SK-N-SH treated with all-trans-retinoic acid at 6 μM for 48 hours (cell line): ENCODE results near the gene DPY19L3.

Experiments
- ATAC-seq: fragments of 200-7000 bp; cut with Tn5 transposase; 3 replicates; pipeline ENCODE4 v1.9.1; 2020; ENCODE audit warnings: mild to moderate bottlenecking, moderate library complexity
- ARNTL ChIP-seq: fragments of 450-650 bp; formaldehyde crosslinking; IDR thresholded peaks from 2 replicates; pipeline ENCODE4 v1.5.0; 2020; ENCODE audit warnings: low read depth, mild to moderate bottlenecking, moderate library complexity, borderline replicate concordance
- BACH2 ChIP-seq: fragments of 250-450 bp; sonication (Bioruptor Pico); IDR thresholded peaks from 2 replicates; pipeline ENCODE4 v1.9.0; 2021; ENCODE audit warnings: mild to moderate bottlenecking, borderline replicate concordance
- CREB5 ChIP-seq: fragments of 250-450 bp; sonication (Bioruptor Pico); IDR thresholded peaks from 2 replicates; pipeline ENCODE4 v1.5.1; 2020; ENCODE audit warnings: low read depth, mild to moderate bottlenecking, moderate library complexity
- CSDC2 ChIP-seq: fragments of 250-450 bp; sonication (Bioruptor Pico); IDR thresholded peaks from 2 replicates; pipeline ENCODE4 v1.5.0; 2020; ENCODE audit warnings: mild to moderate bottlenecking, moderate library complexity
- CSRNP3 ChIP-seq: fragments of 250-450 bp; sonication (Bioruptor Pico); IDR thresholded peaks from 2 replicates; pipeline ENCODE4 v1.5.1; 2021; ENCODE audit warnings: mild to moderate bottlenecking, moderate library complexity
- ESRRG ChIP-seq: fragments of 250-450 bp; sonication (Bioruptor Pico); IDR thresholded peaks from 2 replicates; pipeline ENCODE4 v1.6.1; 2021; ENCODE audit warnings: mild to moderate bottlenecking
- OSR1 ChIP-seq: fragments of 250-450 bp; sonication (Bioruptor Pico); IDR thresholded peaks from 2 replicates; pipeline ENCODE4 v1.8.0; 2022; ENCODE audit warnings: moderate library complexity, mild to moderate bottlenecking, inconsistent platforms
- PATZ1 ChIP-seq: fragments of 250-450 bp; sonication (Bioruptor Pico); IDR thresholded peaks from 2 replicates; pipeline ENCODE4 v1.8.0; 2020; ENCODE audit warnings: mild to moderate bottlenecking, moderate library complexity, borderline replicate concordance
- POU6F1 ChIP-seq: fragments of 250-450 bp; sonication (Bioruptor Pico); IDR thresholded peaks from 2 replicates; pipeline ENCODE4 v1.8.0; 2021; ENCODE audit warnings: low read depth, mild to moderate bottlenecking, moderate library complexity, borderline replicate concordance
- RARB ChIP-seq: fragments of 250-450 bp; sonication (Bioruptor Pico); IDR thresholded peaks from 2 replicates; pipeline ENCODE4 v1.8.0; 2021; ENCODE audit warnings: mild to moderate bottlenecking, moderate library complexity
- SNAI2 ChIP-seq: fragments of 250-450 bp; sonication (Bioruptor Pico); IDR thresholded peaks from 2 replicates; pipeline ENCODE4 v1.5.0; 2020; ENCODE audit warnings: mild to moderate bottlenecking, moderate library complexity
- TCF4 ChIP-seq: fragments of 250-450 bp; sonication (Bioruptor Pico); IDR thresholded peaks from 2 replicates; pipeline ENCODE4 v1.8.0; 2021; ENCODE audit warnings: mild to moderate bottlenecking, moderate library complexity, borderline replicate concordance
- TOX ChIP-seq: fragments of 250-450 bp; sonication (Bioruptor Pico); IDR thresholded peaks from 2 replicates; pipeline ENCODE4 v1.8.0; 2021; ENCODE audit warnings: mild to moderate bottlenecking, moderate library complexity, borderline replicate concordance
- TSHZ2 ChIP-seq: fragments of 250-450 bp; sonication (Bioruptor Pico); IDR thresholded peaks from 2 replicates; pipeline ENCODE4 v1.5.0; 2020; ENCODE audit warnings: mild to moderate bottlenecking, moderate library complexity
- ZC3H10 ChIP-seq: fragments of 250-450 bp; sonication (Bioruptor Pico); IDR thresholded peaks from 2 replicates; pipeline ENCODE4 v1.5.1; 2021; ENCODE audit warnings: mild to moderate bottlenecking, moderate library complexity
- ZFP3 ChIP-seq: fragments of 250-450 bp; sonication (Bioruptor Pico); IDR thresholded peaks from 2 replicates; pipeline ENCODE4 v1.5.0; 2020; ENCODE audit warnings: mild to moderate bottlenecking, moderate library complexity
- ZNF565 ChIP-seq: fragments of 450-650 bp; formaldehyde crosslinking; conservative IDR thresholded peaks from 2 replicates; pipeline ENCODE4 v1.5.0; 2020; ENCODE audit warnings: low read depth, mild to moderate bottlenecking, moderate library complexity
- ZNF70 ChIP-seq: fragments of 450-650 bp; formaldehyde crosslinking; IDR thresholded peaks from 2 replicates; pipeline ENCODE4 v1.5.0; 2020; ENCODE audit warnings: mild to moderate bottlenecking, moderate library complexity
- ZNF8 ChIP-seq: fragments of 450-650 bp; formaldehyde crosslinking; IDR thresholded peaks from 2 replicates; pipeline ENCODE4 v1.5.0; 2020; ENCODE audit warnings: mild to moderate bottlenecking, moderate library complexity

DPY19L3 gene

GRCh38 chr19:32522967-32523366 is 117.4 kb downstream of the DPY19L3 start:
- ATAC-seq, result no peak
- TF ChIP-seq ZNF565 (CRISPR knock-in tag) (no peak), ARNTL (no peak), RARB (no peak), BACH2 (CRISPR knock-in tag) (no peak), CREB5 (CRISPR knock-in tag) (no peak), ZC3H10 (no peak), POU6F1 (no peak), TSHZ2 (CRISPR knock-in tag) (no peak), PATZ1 (CRISPR knock-in tag) (no peak), ZNF70 (CRISPR knock-in tag) (no peak)

- no peak for ATAC-seq
- TF ChIP-seq RARB, result no peak
- TF ChIP-seq BACH2 (CRISPR knock-in tag), result no peak
- TF ChIP-seq SNAI2 (CRISPR knock-in tag), result no peak
- TF ChIP-seq TCF4 (CRISPR knock-in tag), result no peak
- no peak for TF ChIP-seq TOX (CRISPR knock-in tag)
- no peak for TF ChIP-seq ARNTL
- no peak for TF ChIP-seq ZNF8
- no peak for TF ChIP-seq OSR1 (CRISPR knock-in tag)
- no peak for TF ChIP-seq CSRNP3 (CRISPR knock-in tag)
- no peak for TF ChIP-seq ZNF565 (CRISPR knock-in tag)
- TF ChIP-seq CSDC2, result no peak
- TF ChIP-seq POU6F1, result no peak
Measured at GRCh38 chr19:32526895-32527294, 121.3 kb downstream of the DPY19L3 start.

- ATAC-seq, result no peak
Measured at GRCh38 chr19:32530773-32531172, 125.2 kb downstream of the DPY19L3 start.

More at GRCh38 chr19:32530773-32531172, 125.2 kb downstream of the DPY19L3 start:
- TF ChIP-seq TCF4 (CRISPR knock-in tag) (no peak), ZNF70 (CRISPR knock-in tag) (no peak), ARNTL (no peak), ZFP3 (no peak), POU6F1 (no peak), ESRRG (no peak), CREB5 (CRISPR knock-in tag) (no peak)
